Measurements from ENCODE around the gene CCDC200. TPM values are rescaled to one million over a fixed set of nuclear protein-coding genes. Genes with fewer than 3 reads are reported as not detected.
A peak's percentile ranks its signal among the peaks of the same experiment; 100 is the strongest.
"Not testable (repeated sequence)": the region's sequence is repeated elsewhere in the genome, so short reads cannot be mapped to it uniquely, and the experiment has no call there.

The CCDC200 gene
- total and polyA plus RNA-seq, 2 of the 13 experiments (the other 11 are each of a cell fraction or from before 2014, with no cell fraction given): not detected

- peak; percentile 69; the same call in 1 of the 2 replicates for TF ChIP-seq NFIC (IDR thresholded peaks at IDR 0.05; ENCODE audit: low read length)
These were observed 17.3 kb downstream of the CCDC200 start (continued) for GRCh38 chr17:43211123-43211479.

- DNase-seq (ENCODE audit: low spot score) (no peak), FAIRE-seq (no peak), ATAC-seq (no peak)
- H3K4me3 ChIP-seq (replicated peaks in 1 of 3; ENCODE audit: insufficient read depth in 1 of 3, low read depth in 2 of 3, low read length in 3 of 3): peak overlapping the region; percentile 77 to 98 (median 77); a peak in 4 of 6 replicates
- H3K36me3 ChIP-seq (replicated peaks in 1 of 2; ENCODE audit: control insufficient read depth in 1 of 2, insufficient read depth in 2 of 2, low read length in 2 of 2): peaks cover 5 to 46% of the 10 kb centered on the region in 2 experiments; a peak in 4 of 5 replicates
- no peak overlapping the region for H2AFZ ChIP-seq (ENCODE audit: low read length)
- TF ChIP-seq CREB1 (IDR thresholded peaks at IDR 0.05) (no peak), CREB1 (CRISPR knock-in tag; IDR thresholded peaks at IDR 0.05) (0 out of 2 replicates have a peak, but pooled peaks have one; percentile 3), PLRG1 (conservative IDR thresholded peaks at IDR 0.05) (no peak), ZNF101 (CRISPR knock-in tag; IDR thresholded peaks at IDR 0.05; ENCODE audit: borderline replicate concordance, low read depth) (no peak), HOXA9 (CRISPR knock-in tag; IDR thresholded peaks at IDR 0.05; ENCODE audit: borderline replicate concordance) (no peak), ZNF772 (CRISPR knock-in tag; IDR thresholded peaks at IDR 0.05) (no peak), POGZ (CRISPR knock-in tag; IDR thresholded peaks at IDR 0.05) (no peak), NR2F1 (CRISPR knock-in tag; IDR thresholded peaks at IDR 0.05) (no peak), CEBPB (IDR thresholded peaks at IDR 0.05; ENCODE audit: borderline replicate concordance, low read depth, low read length) (peak; percentile 71; the same call in 1 of the 2 replicates), POGK (CRISPR knock-in tag; conservative IDR thresholded peaks at IDR 0.05) (no peak)
- H4K20me1 ChIP-seq (ENCODE audit: insufficient read depth, low read length): no peaks in the 10 kb centered on the region
- POLR2A ChIA-PET: interaction anchor here (1.7 to 7.6 kb wide), 8 partner anchors 10 to 189 kb away, joined by 7 to 93 read pairs (median 30); partner anchors contain the start of genes NBR1 and VAT1
- H3K79me2 ChIP-seq (ENCODE audit: insufficient read depth, low read length): peaks cover 27% of the 10 kb centered on the region
- H3K4me1 ChIP-seq (ENCODE audit: insufficient read depth, low read length): peaks cover 50% of the 10 kb centered on the region
- peak overlapping the region; percentile 75 for H3K9ac ChIP-seq (ENCODE audit: insufficient read depth, low read depth, low read length)
- peak overlapping the region; percentile 80 for H3K27ac ChIP-seq (ENCODE audit: extremely low read length, insufficient read depth, low read length)
- BruUV-seq (replicated peaks): no TSS peak
- H3K4me2 ChIP-seq (ENCODE audit: low read depth, low read length): peak overlapping the region; percentile 98
- CTCF ChIA-PET (ENCODE audit: low intra/inter-chr PET ratio, low total read pairs): no interaction called here
- in situ Hi-C loops (cut with HindIII; ENCODE audit: extremely low pct_ligation_motif_present, low pct_unique_long_range_greater_than_20kb): no loop called here
- H3K9me3 ChIP-seq (ENCODE audit: low read length): no peaks in the 10 kb centered on the region
- intact Hi-C loops (cut with micrococcal nuclease; ENCODE audit: unreplicated experiment): loop anchor here (5.0 kb wide), 1 partner anchor 188 kb away; the partner anchor contains the start of gene VAT1
- WGBS (ENCODE audit: low lambda C conversion rate): 60% methylated on average over 3 of the region's 3 CpGs
- H3K27me3 ChIP-seq (ENCODE audit: control insufficient read depth in 1 of 2, insufficient read depth in 2 of 2, low read length in 2 of 2): no peaks in the 10 kb centered on the region; a peak in 1 of 5 replicates
These were observed 17.8 kb downstream of the CCDC200 start for GRCh38 chr17:43210576-43210975.

- in situ Hi-C loops (cut with HindIII; ENCODE audit: extremely low pct_ligation_motif_present, low pct_unique_long_range_greater_than_20kb); FAIRE-seq; H4K20me1 ChIP-seq (ENCODE audit: insufficient read depth, low read length); H3K9ac ChIP-seq (ENCODE audit: insufficient read depth, low read depth, low read length); intact Hi-C loops (cut with micrococcal nuclease; ENCODE audit: unreplicated experiment); CTCF ChIA-PET (ENCODE audit: low intra/inter-chr PET ratio, low total read pairs); H3K4me3 ChIP-seq (replicated peaks in 1 of 3; ENCODE audit: insufficient read depth in 1 of 3, low read depth in 2 of 3, low read length in 3 of 3); ATAC-seq; BruUV-seq (replicated peaks); H3K79me2 ChIP-seq (ENCODE audit: insufficient read depth, low read length); H2AFZ ChIP-seq (ENCODE audit: low read length); H3K4me2 ChIP-seq (ENCODE audit: low read depth, low read length); H3K27ac ChIP-seq (ENCODE audit: extremely low read length, insufficient read depth, low read length); DNase-seq (ENCODE audit: low spot score); H3K27me3 ChIP-seq (ENCODE audit: control insufficient read depth in 1 of 2, insufficient read depth in 2 of 2, low read length in 2 of 2); H3K9me3 ChIP-seq (ENCODE audit: low read length): not testable (repeated sequence)
- Histone ChIP-seq H3K36me3 (replicated peaks in 1 of 2; ENCODE audit: control insufficient read depth in 1 of 2, insufficient read depth in 2 of 2, low read length in 2 of 2) (peaks cover 35 to 77% of the 10 kb centered on the region in 2 experiments), H3K4me1 (ENCODE audit: insufficient read depth, low read length) (peaks cover 14% of the 10 kb centered on the region; the same call in 1 of the 2 replicates)
- WGBS (ENCODE audit: low lambda C conversion rate): 97% methylated on average over 3 of the region's 3 CpGs
- POLR2A ChIA-PET: interaction anchor here (0.7 to 7.4 kb wide), 4 partner anchors 9 to 76 kb away, joined by 3 to 44 read pairs (median 3); partner anchors contain the start of gene TMEM106A
These were observed 25.4 kb downstream of the CCDC200 start for GRCh38 chr17:43203013-43203412.

Data from HepG2 (cell line).